GM12872 (cell line): ENCODE results near the gene NAPG.

Experiments
- TF ChIP-seq, protein P1 (sequence below): IDR thresholded peaks from 3 replicates; pipeline ENCODE4 v1.5.1; 2011; ENCODE audit warnings: low read depth, mild to moderate bottlenecking, low read length, moderate library complexity; ENCODE audit not compliant: insufficient read depth

The NAPG gene

GRCh38 chr18:10497206-10497749, 28.5 kb upstream of the NAPG start:
- TF ChIP-seq, protein P1, sequence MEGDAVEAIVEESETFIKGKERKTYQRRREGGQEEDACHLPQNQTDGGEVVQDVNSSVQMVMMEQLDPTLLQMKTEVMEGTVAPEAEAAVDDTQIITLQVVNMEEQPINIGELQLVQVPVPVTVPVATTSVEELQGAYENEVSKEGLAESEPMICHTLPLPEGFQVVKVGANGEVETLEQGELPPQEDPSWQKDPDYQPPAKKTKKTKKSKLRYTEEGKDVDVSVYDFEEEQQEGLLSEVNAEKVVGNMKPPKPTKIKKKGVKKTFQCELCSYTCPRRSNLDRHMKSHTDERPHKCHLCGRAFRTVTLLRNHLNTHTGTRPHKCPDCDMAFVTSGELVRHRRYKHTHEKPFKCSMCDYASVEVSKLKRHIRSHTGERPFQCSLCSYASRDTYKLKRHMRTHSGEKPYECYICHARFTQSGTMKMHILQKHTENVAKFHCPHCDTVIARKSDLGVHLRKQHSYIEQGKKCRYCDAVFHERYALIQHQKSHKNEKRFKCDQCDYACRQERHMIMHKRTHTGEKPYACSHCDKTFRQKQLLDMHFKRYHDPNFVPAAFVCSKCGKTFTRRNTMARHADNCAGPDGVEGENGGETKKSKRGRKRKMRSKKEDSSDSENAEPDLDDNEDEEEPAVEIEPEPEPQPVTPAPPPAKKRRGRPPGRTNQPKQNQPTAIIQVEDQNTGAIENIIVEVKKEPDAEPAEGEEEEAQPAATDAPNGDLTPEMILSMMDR, result no peak

DNA sequence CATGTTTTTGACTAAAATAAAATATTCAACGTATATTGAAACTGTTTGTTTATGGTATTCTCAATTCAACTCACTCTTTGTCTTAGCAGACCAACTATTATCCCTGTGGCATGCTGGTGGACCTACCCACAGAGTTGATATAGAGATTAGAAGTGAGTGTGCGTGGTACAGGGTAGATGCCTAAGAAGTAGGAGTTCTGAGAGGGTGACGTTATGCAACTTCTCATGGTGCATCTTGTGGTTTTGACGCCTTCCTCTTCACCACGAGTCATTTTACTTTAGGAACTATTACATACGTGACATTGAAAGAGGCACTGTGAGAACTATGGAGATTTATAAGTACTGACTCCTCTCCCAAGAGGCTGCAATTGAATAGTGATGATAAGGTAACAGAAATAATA, 26.6 kb upstream of the NAPG start:
- TF ChIP-seq, protein P1, result no peak

DNA sequence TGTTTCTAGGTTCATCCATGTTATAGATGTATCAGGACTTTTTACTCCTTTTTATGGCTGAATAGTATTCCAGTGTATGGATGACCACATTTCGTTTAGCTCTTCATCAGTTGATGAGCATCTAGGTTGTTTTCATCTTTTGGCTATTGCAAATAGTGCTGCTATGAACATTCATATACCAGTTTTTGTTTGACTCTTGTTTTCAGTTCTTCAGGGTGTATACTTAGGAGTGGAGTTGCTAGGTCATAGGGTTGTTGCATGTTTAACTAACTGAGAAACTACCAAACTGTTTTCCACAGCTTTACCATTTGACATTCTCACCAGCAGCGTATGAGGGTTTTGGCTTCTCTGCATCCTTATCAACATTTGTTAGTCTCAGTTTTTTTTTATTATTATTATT, 25.8 kb upstream of the NAPG start:
- TF ChIP-seq, protein P1, result no peak

GRCh38 chr18:10504723-10505122, 21.1 kb upstream of the NAPG start:
- TF ChIP-seq, protein P1, result no peak

DNA sequence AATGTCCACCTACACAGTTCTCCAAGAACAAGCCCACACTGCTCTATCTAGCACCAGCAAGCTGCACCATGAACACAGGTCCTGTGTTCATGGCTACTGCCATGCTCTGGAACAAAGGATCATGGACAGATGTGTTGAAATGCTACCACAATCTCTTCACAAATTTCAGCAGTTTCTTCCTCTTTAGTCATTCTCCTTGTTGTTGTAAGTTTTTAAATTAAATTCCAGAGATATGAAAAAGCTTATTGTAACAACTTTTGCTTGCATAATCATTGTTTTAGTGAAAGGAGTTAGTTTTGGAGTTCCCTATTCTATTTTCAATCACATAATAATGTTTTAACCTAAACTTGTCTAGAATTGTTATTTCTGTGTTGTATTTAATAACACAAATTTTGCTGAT, 17.2 kb upstream of the NAPG start:
- TF ChIP-seq, protein P1, result no peak

DNA sequence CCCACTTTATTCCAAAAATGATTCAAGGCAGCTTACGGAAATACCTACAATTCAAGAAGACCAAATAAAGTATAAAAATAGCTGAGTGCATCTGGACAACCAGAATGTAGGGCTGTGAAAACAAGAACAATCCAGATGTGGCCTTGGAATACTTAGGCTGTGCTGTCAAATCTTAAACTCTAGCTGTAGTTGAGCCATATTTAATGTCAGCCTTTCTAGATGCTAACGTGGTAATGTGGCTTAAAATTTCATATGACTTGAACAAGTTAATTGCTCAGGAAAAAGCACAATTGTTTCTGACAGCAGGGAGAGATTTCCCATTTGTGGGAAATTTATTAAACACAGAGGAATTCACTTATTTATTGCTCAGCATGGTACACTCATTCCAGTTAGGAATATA, 14.6 kb upstream of the NAPG start:
- TF ChIP-seq, protein P1, result no peak

DNA sequence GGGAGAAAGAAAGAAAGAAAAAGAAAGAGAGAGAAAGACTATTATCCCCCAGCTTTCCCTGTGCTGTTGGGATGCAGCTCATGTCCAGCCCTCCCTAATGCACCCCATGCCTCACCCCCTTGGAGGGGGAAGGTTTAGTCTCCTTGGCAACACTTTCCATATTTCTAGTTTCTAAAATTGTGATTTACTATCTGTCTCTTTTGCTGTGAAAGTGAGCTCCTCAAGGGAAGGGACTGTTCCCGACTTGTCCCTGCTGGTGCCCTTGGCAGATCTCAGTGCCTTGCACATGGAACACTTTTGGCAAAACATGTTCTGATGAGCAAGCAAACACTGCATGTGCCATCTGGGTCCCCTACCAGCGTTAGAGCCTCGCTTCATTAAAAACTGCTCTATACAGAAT, 11.7 kb upstream of the NAPG start:
- TF ChIP-seq, protein P1, result no peak

GRCh38 chr18:10514601-10515000, 11.2 kb upstream of the NAPG start:
- TF ChIP-seq, protein P1, result no peak
